ENCODE results near the gene MICAL3.

MICAL3 gene

GRCh38 chr22:17957204-17957603 lies 67.2 kb downstream of the MICAL3 start:
- H3K4me1 ChIP-seq: no peaks in the 10 kb centered on the region; the same call in 1 of the 2 replicates
- no peaks in the 10 kb centered on the region for H3K36me3 ChIP-seq
- H3K9me3 ChIP-seq: no peaks in the 10 kb centered on the region; the same call in 1 of the 2 replicates
- no peak for DNase-seq
- TF ChIP-seq CTCF (IDR thresholded peaks at IDR 0.05; ENCODE audit: low read depth, low read length): no peak
- no peaks in the 10 kb centered on the region for H3K27me3 ChIP-seq
- no peak overlapping the region for H3K4me3 ChIP-seq (ENCODE audit: low read depth, low read length)

- Histone ChIP-seq H3K36me3 (no peaks in the 10 kb centered on the region), H3K4me1 (no peaks in the 10 kb centered on the region; the same call in 1 of the 2 replicates), H3K9me3 (no peaks in the 10 kb centered on the region; the same call in 1 of the 2 replicates), H3K4me3 (ENCODE audit: low read depth, low read length) (no peak overlapping the region), H3K27me3 (no peaks in the 10 kb centered on the region)
- TF ChIP-seq CTCF (IDR thresholded peaks at IDR 0.05; ENCODE audit: low read depth, low read length): no peak
- DNase-seq: no peak
Measured at GRCh38 chr22:17956630-17957029, 67.7 kb downstream of the MICAL3 start.

GRCh38 chr22:17955590-17956379 lies 68.6 kb downstream of the MICAL3 start:
- no peak overlapping the region for H3K4me3 ChIP-seq (ENCODE audit: low read depth, low read length)
- H3K4me1 ChIP-seq: no peaks in the 10 kb centered on the region; the same call in 1 of the 2 replicates
- H3K27me3 ChIP-seq: no peaks in the 10 kb centered on the region
- H3K9me3 ChIP-seq: no peaks in the 10 kb centered on the region; the same call in 1 of the 2 replicates
- no peak for TF ChIP-seq CTCF (IDR thresholded peaks at IDR 0.05; ENCODE audit: low read depth, low read length)
- no peaks in the 10 kb centered on the region for H3K36me3 ChIP-seq
- no peak for DNase-seq

GRCh38 chr22:17954860-17955587 lies 69.3 kb downstream of the MICAL3 start:
- no peaks in the 10 kb centered on the region for H3K27me3 ChIP-seq

GRCh38 chr22:17954200-17954859 lies 70.0 kb downstream of the MICAL3 start:
- no peaks in the 10 kb centered on the region for H3K27me3 ChIP-seq
- no peaks in the 10 kb centered on the region; the same call in 1 of the 2 replicates for H3K4me1 ChIP-seq
- H3K9me3 ChIP-seq: no peaks in the 10 kb centered on the region; the same call in 1 of the 2 replicates
- no peak overlapping the region for H3K4me3 ChIP-seq (ENCODE audit: low read depth, low read length)
- no peak for DNase-seq
- TF ChIP-seq CTCF (IDR thresholded peaks at IDR 0.05; ENCODE audit: low read depth, low read length): no peak
- H3K36me3 ChIP-seq: no peaks in the 10 kb centered on the region

More at GRCh38 chr22:17954860-17955587, 69.3 kb downstream of the MICAL3 start:
- Histone ChIP-seq H3K4me1 (no peaks in the 10 kb centered on the region; the same call in 1 of the 2 replicates), H3K36me3 (no peaks in the 10 kb centered on the region), H3K4me3 (ENCODE audit: low read depth, low read length) (no peak overlapping the region), H3K9me3 (no peaks in the 10 kb centered on the region; the same call in 1 of the 2 replicates)
- no peak for DNase-seq
- no peak for TF ChIP-seq CTCF (IDR thresholded peaks at IDR 0.05; ENCODE audit: low read depth, low read length)

Data from BE2C (cell line).